ENCODE results near the gene PDE1A.

The PDE1A gene

DNA sequence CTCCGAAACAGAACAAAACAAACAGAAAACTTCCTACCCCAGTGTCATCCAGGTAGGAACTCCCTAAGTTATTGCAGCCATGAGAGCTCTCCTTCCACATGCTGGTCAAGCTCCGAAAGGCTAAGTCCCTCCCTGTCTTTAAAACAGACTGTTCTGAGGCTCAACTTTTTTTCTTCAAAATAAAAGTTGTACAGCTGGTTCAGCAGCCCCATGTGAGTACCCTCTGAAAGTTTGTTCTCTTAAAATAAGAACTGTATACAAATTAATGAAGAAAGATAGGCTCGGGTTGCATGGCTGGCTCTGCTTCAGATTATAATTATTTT, at the start of gene PDE1A:
TSS of gene PDE1A (minus strand) at position 119 of the 323 bp plus-strand sequence.
- no peak for DNase-seq (ENCODE audit: low read depth in 2 of 2)

DNA sequence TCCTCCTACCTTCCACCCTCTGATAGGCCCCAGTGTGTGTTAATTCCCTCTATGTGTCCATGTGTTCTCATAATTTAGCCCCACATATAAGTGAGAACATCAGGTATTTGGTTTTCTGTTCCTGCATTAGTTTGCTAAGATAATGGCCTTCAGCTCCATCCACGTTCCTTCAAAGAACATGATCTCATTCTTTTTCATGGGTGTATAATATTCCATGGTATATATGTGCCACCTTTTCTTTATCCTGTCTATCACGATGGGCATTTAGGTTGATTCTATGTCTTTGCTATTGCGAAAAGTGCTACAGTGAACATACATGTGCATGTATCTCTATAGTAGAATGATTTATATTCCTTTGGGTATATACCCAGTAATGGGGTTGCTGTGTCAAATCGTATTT, 46.8 kb upstream of the PDE1A start:
- DNase-seq (ENCODE audit: low read depth in 2 of 2): no peak

DNA sequence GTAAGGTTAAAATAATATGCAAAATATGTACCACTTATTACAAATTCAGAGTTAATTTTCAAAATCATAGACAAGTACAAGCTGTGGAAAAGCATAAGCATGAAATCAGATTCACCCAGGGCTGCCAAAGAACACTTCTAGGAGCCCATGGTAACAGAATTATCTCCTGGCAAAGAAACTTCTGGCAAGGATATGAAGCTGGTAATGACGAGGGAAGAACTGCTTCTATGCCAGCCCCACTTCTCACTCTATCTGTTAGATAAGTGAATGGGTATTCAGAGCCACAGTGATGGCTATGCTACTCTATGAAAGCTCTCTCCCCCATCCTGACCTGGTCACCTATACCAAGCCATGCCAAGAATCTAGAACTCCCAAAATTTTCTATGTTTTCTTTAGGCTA, 36.9 kb upstream of the PDE1A start:
- DNase-seq (ENCODE audit: low read depth in 2 of 2): no peak

DNA sequence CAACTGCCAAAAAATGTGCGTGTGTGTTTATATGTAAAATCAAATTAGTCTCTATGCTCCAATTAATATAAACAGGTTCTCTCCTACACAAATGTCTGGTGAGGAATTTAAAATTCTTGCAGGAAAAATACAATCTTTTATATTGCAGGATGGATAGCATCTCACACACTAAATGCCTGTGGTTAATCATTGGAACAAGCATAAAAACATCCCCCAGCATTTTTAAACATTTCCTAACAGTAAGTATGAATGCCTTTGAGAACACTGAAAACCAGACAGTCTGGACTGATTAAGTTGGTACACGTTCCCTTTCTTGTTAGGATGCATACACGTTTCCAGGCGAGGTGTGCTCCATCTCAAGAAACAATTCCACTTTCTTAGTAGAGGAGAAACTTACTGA, 29.9 kb upstream of the PDE1A start:
- DNase-seq (ENCODE audit: low read depth in 2 of 2): no peak

DNA sequence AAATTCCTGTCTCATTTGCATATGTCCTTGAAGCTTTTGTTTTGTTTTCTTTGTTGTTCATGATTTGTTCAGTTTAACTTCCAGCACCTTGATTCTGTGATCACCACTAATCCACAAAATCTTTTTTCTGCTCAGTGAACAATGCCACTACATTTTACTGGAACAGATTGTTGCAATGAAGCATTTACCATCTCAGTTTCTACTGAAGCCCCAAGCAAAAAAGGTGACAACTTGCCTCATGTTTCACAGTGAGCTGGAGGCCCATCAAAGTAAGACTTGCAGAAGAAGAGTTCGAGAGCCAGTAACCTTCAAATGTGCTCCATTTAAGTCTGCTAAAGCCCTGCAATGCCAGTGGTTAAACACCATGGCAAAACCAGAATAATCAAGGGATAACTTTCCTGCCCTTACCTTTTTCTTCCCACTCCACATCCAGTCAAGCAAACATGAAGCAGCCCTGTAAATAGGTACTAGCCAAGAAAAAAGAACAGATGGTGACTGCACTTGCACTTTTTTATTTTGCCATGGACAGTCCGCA, 25.7 kb upstream of the PDE1A start:
- no peak for DNase-seq (ENCODE audit: low read depth in 2 of 2)

DNA sequence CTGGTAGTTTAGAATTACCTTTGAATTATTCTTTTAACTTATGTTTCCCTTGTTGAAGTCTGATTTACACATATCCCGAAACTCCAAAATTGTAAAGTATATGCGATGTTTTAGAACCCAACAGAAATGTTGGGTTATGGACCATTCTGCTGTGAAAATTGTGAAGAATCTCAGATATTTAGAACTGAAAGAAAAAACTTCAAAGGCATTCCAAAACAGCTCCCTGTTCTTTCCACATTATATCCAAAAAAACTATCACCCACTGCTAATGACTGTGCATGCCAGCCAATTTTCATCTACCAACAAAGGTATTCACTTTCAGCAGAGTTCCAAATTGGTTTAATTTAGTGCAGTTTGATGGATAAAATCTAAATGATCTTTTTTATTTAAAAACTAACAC, 21.5 kb upstream of the PDE1A start:
- no peak for DNase-seq (ENCODE audit: low read depth in 2 of 2)

DNA sequence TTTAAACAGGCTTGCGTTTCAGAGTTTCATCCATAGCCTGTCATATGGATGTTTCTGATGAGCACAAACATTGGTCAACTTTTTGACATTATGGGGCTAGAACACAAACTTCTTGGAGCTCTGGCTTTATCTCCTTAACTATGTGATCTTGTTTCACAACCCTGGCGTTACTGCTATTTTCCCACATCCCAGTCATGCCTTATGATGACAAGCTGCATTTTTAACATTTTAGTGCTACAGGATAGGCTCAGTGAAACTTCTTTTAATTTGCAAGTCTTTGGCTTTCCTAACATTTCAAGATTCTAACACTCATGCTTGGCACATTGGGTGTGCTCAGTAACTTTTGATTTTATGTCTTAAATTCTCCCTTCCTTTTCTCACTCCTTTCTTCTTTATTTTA, 21.0 kb upstream of the PDE1A start:
- DNase-seq (ENCODE audit: low read depth in 2 of 2): no peak

DNA sequence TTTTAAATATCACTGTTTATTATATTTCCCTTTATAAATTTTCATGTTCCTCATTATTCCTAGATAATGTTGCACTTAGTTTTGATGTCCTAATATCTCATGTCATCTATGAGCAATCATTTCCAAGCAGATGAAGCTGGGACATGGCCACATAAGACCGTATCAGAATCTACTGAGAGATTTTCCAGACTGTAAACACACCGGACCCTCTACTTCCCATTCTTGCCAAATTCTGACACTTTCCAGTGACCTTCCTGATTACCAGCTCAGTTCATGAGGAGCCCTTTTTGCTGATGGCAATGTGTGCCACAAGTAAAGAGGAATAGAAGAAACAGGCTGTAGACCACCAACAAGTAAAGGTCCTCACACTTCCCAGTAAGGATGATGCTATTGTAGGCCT, 20.3 kb upstream of the PDE1A start:
- DNase-seq (ENCODE audit: low read depth in 2 of 2): no peak

DNA sequence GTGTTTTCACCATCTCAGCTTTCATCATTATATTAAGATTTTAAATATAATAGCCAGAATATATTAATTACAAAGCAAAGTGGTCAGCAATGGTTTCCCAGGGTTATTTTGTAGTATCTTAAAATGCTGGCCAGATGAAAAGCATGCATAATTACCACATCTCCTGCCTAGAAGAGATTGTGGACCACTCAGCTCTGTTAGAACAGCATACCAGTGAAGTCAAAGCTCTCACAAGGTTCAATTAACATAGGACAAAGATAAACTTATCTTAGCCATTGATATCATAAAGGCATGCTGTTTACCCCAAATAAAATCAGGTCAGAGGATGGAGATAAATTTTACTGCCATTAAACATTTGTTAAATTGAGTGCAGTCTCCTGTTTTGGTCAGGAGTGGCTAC, 19.3 kb upstream of the PDE1A start:
- no peak for DNase-seq (ENCODE audit: low read depth in 2 of 2)

DNA sequence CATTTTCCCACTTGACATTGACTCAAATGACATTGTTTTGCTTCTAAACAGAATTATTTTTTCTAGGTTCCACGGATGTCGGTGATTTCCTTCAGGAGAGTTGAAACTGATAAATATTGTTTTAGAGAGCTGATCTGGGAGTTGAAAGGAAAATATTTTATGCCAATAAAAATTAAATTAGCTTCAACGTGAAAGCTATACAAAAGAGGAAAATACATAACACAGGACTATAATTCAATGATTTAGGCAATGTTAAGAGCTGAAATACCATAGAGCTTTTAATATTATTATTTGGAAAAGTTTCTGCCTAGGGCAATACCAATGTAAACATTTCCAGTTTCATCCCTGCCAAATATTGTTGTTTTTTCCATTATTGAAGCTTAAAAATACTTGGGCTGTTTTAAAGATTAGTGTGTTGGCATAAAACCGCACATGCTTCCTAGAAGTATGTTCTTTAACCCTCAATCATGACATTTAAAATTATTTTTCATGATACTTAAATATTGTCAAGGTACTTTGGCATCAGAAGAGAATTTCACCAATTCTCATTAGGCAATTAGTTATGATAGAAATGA, 18.6 kb upstream of the PDE1A start:
- no peak for DNase-seq (ENCODE audit: low read depth in 2 of 2)

DNA sequence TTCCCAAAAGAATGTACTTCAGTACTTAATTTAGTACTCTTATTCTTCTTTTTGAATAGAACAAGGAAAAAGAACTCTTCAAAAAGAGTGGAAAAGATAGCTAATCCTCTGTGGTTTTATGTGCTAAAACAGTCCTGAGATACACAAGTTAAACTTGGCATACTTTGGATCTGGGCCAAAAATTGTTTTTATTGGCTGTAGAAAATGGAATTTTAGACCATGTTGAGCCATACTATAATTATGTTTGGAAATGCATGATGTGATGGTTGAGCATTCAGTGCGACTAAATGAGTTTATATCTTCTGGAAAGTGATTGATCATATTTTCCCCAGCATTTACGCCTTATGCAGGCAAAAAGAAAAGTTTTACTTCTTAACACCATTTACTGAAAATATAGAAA, 18.0 kb upstream of the PDE1A start:
- no peak for DNase-seq (ENCODE audit: low read depth in 2 of 2)

DNA sequence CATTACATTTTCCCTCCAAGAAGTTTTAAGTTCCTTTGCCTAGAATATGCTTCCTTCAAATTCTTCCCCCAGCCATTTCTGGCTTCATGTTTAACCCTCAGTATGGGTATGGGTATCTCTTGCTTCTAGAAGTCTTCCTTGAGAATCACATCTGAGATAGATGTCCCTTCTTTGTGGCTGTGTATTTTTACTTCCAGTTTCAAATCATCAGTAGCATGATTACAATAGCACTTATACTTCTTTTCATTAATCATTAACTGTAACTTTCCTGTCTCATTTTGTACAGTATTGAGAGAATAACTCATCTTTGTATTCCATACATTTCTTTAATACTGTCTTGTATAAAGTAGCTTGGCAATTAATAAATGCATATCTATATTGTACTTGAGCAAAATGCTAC, 17.3 kb upstream of the PDE1A start:
- DNase-seq (ENCODE audit: low read depth in 2 of 2): no peak

DNA sequence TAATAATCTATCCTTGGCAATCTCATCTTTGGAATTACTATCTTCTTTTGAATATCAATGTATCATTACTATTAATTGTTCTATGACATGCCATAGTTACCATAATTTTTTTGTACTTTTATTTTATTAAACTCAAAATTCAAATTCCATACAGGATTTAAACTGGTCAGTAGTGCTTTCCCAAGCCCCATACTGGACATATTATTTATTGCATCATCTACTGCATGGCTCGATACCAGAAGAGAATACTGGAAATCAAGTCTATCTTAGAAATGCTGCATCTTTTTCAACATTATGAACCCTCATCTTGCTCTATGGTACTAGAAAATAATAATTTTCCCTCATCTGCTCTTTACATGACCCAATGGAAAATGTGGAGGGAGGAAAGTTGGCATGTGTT, 9.4 kb upstream of the PDE1A start:
- no peak for DNase-seq (ENCODE audit: low read depth in 2 of 2)

DNA sequence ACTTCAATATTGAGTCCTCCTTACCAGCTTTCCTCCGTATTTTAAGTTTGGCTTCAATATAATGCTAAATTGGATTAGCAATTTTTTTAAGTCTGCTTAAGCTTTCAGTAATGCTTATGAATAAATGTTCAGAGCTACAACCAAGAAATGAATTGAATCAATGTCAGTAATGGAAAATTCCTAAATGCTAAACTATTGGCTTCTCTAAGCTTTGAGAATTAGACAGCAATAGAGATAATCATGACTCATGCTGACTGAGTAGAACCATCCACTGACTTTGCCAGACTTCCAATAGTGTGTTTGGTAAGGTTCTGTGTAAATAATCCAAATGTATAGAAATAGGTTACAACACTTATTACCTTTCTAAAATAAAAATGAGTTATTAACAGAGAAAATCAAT, 8.9 kb upstream of the PDE1A start:
- no peak for DNase-seq (ENCODE audit: low read depth in 2 of 2)

DNA sequence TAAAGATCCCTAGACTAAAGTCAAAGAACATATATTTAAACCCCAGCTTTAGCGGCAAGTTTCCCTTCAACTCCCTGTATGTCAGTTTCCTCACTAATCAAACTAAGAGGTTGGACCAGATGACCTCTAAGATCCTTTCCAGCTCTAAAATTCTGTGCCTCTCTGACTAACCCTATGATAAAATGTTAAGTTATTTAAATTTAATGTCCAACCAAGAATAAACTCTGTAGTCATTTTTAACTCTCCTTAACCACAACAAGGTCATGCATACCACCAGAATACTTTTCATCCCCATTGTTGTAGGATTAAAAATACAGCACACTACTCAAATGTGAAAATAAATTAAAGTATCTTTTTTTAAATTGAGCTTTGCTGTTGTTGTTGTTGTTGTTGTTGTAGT, 5.2 kb upstream of the PDE1A start:
- DNase-seq (ENCODE audit: low read depth in 2 of 2): no peak

DNA sequence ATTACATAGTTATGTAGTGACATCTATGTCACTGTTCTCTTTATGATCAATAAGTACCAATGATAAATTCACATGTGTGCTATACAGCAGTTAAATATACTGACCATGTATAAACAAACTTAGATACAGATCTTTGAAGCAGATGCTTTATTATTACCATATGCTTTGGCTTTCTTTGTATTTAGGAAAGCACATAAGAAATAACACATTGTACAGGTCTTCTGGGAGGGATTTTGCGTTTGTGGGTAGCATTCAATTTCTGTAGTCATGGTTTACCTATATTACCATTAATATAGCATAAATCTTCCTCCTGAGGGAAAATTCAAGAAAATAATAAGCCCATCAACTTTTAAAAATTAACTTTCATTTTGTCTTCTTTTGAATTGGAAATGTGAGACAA, 1.6 kb upstream of the PDE1A start:
- no peak for DNase-seq (ENCODE audit: low read depth in 2 of 2)

DNA sequence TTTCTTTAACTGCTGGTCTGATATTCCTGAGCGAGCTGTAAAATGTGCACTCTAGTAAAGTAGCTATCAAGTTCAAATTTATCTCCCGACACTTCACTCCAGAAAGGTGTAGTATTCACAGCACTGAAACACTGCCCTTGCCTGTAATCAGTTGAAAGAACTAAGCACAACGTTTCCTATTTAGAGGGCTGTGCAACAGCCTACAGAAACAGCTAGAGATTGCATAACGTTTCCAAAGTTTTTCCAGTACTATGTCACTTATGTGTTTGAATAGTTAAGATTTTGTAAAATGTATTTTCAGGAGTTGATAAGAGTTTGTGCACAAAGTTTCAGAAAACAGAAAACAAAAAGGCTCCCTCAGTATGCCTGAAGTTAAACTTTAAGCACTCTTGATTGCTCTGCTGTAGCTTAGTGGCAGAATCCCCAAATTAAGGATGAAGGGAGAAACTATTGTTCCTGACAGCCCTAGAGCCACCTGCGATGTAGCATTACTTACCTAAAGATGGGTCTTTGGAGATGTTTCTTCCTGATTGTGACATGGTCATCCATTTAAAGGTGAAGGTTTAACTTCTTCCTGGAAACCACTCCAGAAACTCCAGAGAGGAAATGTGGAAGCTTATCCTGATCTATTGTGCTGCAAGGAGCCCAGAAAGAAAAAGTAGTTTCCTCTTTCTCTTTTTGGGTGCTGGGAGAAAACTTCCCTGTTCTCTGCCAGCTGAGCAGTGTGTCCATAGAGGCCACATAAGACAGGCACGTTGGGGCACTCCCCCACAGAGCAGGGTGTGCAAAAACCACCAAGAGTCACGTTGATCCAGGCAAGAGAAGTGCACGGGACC, 536 bp downstream of the PDE1A start:
- no peak for DNase-seq (ENCODE audit: low read depth in 2 of 2)

DNA sequence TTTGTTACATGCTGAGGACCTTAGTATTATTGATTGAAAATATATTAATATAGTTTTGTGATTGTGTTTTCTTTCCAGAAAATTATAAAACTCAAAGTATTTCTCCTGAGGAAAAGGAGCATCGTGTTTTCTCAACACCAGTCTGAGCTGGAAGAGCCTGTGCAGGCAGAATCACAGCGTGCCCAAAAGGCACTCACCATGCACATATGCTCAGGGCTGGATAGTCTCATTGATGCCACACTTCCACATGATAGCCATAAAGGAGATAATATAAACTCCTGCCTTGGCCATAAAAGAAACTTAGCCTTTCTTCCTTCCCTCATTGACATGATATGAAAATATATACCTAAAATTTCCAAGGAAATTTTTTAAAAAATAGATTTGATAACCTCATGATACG, 4.0 kb downstream of the PDE1A start:
- DNase-seq (ENCODE audit: low read depth in 2 of 2): no peak

DNA sequence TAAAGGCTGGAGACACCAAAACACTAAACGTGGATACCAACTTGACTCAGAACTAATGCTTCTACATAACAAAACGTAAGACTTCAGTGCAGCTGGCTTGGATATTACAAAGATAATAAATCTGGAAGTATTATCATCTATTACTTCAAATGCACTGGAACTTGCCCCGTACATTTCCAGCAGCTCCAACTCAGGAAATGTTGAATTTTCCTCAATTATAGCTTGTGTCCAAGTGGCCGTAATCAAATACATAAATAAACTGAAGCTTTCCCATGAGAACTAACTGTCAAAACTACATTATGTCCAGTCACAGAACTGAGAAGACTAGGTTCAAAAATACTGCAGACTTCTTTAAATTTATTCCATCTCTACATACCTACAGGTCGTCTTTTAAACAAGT, 6.2 kb downstream of the PDE1A start:
- no peak for DNase-seq (ENCODE audit: low read depth in 2 of 2)

DNA sequence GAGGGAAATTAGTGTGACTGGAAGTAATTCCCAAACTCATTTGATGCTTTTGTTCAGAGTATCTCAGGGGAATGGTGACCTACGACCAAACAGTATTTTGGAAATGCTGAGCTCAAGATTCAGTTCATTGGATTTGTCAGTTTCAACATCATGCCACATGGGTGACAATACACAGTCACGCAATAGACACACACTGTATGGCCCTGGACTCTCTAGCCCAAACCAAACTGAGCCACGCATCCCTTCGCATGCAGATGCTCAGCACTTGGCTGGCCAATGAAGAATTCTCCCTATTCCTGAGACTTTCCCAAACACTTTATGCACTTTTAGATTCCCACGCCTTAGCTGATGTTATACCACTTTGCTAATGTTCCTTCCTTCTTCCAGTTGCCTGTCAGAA, 10.0 kb downstream of the PDE1A start:
- no peak for DNase-seq (ENCODE audit: low read depth in 2 of 2)

DNA sequence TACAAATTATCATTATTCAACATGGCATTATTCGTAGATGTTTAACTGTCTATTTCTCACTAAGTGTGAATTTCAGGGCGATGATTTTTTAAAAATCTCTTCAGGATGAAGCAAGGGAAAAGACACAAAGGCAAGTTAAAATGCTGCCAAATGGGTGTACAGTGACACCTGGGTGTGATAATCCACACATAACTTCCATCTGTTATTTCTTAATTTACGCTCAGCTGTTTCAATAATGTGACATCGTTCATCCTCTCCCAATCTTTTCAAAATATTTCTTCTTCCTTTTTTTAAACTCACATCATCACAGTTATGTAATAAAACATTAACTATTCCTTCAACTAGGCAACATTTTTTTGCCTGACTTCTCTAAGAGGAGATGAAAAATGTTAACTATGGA, 10.6 kb downstream of the PDE1A start:
- DNase-seq (ENCODE audit: low read depth in 2 of 2): no peak

DNA sequence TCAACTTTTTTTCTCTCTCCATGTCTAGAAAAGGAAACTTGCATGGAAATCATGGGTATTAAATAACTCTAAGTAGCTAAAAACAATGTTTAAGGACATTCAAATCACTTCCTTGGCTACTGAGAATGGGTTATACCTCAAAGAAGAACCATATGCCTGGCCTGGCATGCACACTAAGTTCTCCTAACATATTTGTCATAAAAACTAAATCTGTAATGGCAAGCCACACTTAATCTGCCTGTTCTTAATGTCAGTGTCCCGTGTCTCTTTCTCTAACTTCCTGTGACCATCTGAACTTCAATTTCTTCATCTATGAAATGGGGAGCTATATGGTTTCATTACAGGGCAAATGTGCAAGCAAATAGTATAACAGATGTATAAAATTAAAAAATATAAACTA, 11.1 kb downstream of the PDE1A start:
- DNase-seq (ENCODE audit: low read depth in 2 of 2): no peak

DNA sequence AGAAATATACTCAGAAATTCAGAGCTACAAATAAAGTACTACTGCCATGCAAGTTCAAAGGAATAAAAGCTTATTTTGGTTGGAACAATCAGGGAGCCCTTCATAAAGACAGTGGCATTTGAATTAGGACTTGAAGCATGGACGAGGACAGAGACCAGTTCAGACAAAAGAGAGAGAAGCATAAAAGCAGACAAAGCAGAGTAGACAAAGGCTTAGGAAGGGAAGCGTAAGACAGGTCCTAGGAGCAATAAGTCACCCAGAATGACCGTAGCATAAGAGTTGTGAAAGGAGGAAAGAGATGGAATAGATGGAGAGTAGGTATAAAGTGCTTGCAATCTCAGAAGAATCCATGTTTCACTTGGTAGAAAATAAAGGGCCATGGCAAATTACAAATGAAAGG, 14.0 kb downstream of the PDE1A start:
- no peak for DNase-seq (ENCODE audit: low read depth in 2 of 2)

DNA sequence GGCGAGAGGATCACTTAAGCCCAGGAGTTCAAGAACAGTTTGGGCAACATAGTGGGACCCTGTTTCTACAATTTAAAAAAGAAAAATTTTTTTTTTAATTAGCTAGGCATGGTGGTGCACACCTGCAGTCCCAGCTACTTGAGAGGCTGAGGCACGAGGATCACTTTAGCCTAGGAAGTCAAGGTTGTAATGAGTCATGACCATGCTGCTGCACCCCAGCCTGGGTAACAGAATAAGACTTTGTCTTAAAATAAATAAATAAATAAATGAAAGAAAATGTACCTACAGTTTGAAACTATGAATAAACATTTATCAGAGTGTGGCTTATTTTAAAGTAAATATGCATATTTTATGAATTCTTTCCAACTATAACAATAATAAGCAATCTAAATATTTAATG, 16.7 kb downstream of the PDE1A start:
- DNase-seq (ENCODE audit: low read depth in 2 of 2): no peak

Data from stimulated activated CD4-positive, alpha-beta T cell treated with anti-CD3 and anti-CD28 coated beads, Interleukin-4, amount 100 ng/mL, for 48 hours (primary cell).